HEK293 (cell line): ENCODE results near the gene PIANP.
A peak's percentile ranks its signal among the peaks of the same experiment; 100 is the strongest.

ENCODE experiments used
- AEBP2 ChIP-seq: fragments of 450-650 bp; formaldehyde crosslinking; IDR thresholded peaks from 2 replicates; pipeline ENCODE4 v1.5.1; 2016; ENCODE audit warnings: missing biosample characterization, missing genetic modification characterization, borderline replicate concordance
- FEZF1 ChIP-seq: fragments of 450-650 bp; formaldehyde crosslinking; IDR thresholded peaks from 2 replicates; pipeline ENCODE4 v1.5.1; 2016; ENCODE audit warnings: missing biosample characterization, missing genetic modification characterization
- GLIS2 ChIP-seq: fragments of 450-650 bp; formaldehyde crosslinking; IDR thresholded peaks from 2 replicates; pipeline ENCODE4 v1.5.1; 2016; ENCODE audit warnings: missing biosample characterization, missing genetic modification characterization
- OSR2 ChIP-seq: fragments of 450-650 bp; formaldehyde crosslinking; IDR thresholded peaks from 2 replicates; pipeline ENCODE4 v1.5.1; 2016; ENCODE audit warnings: missing biosample characterization, missing genetic modification characterization
- OVOL3 ChIP-seq: fragments of 450-650 bp; formaldehyde crosslinking; IDR thresholded peaks from 2 replicates; pipeline ENCODE4 v1.5.1; 2016; ENCODE audit warnings: missing biosample characterization, missing genetic modification characterization
- ZBTB48 ChIP-seq: fragments of 450-650 bp; formaldehyde crosslinking; IDR thresholded peaks from 2 replicates; pipeline ENCODE4 v1.5.1; 2016; ENCODE audit warnings: missing biosample characterization, missing genetic modification characterization
- ZBTB7A ChIP-seq: fragments of 450-650 bp; formaldehyde crosslinking; IDR thresholded peaks from 2 replicates; pipeline ENCODE4 v1.5.1; 2016; ENCODE audit warnings: low read depth, missing biosample characterization, missing genetic modification characterization
- ZFP3 ChIP-seq: fragments of 450-650 bp; formaldehyde crosslinking; IDR thresholded peaks from 2 replicates; pipeline ENCODE4 v1.5.1; 2016; ENCODE audit warnings: low read depth, missing biosample characterization, missing genetic modification characterization
- ZNF16 ChIP-seq: fragments of 450-650 bp; formaldehyde crosslinking; IDR thresholded peaks from 2 replicates; pipeline ENCODE4 v1.5.1; 2016; ENCODE audit warnings: low read depth, missing biosample characterization, missing genetic modification characterization
- ZNF324 ChIP-seq: fragments of 450-650 bp; formaldehyde crosslinking; IDR thresholded peaks from 2 replicates; pipeline ENCODE4 v1.5.1; 2016; ENCODE audit warnings: missing biosample characterization, missing genetic modification characterization
- ZNF335 ChIP-seq: fragments of 450-650 bp; formaldehyde crosslinking; conservative IDR thresholded peaks from 2 replicates; pipeline ENCODE4 v1.5.1; 2016; ENCODE audit warnings: missing biosample characterization, missing genetic modification characterization
- ZNF350 ChIP-seq: fragments of 450-650 bp; formaldehyde crosslinking; IDR thresholded peaks from 2 replicates; pipeline ENCODE4 v1.5.0; 2017; ENCODE audit warnings: missing biosample characterization, mild to moderate bottlenecking, missing genetic modification characterization
- ZNF473 ChIP-seq: fragments of 450-650 bp; formaldehyde crosslinking; IDR thresholded peaks from 2 replicates; pipeline ENCODE4 v1.5.1; 2017; ENCODE audit warnings: missing biosample characterization, missing genetic modification characterization
- ZNF560 ChIP-seq: fragments of 450-650 bp; formaldehyde crosslinking; IDR thresholded peaks from 2 replicates; pipeline ENCODE4 v1.5.1; 2017; ENCODE audit warnings: missing biosample characterization, missing genetic modification characterization, borderline replicate concordance
- ZNF623 ChIP-seq: fragments of 450-650 bp; formaldehyde crosslinking; IDR thresholded peaks from 2 replicates; pipeline ENCODE4 v1.5.1; 2016; ENCODE audit warnings: missing biosample characterization, missing genetic modification characterization
- ZNF629 ChIP-seq: fragments of 450-650 bp; formaldehyde crosslinking; IDR thresholded peaks from 2 replicates; pipeline ENCODE4 v1.5.1; 2017; ENCODE audit warnings: missing biosample characterization, missing genetic modification characterization
- ZNF639 ChIP-seq: fragments of 450-650 bp; formaldehyde crosslinking; IDR thresholded peaks from 2 replicates; pipeline ENCODE4 v1.5.1; 2016; ENCODE audit warnings: missing biosample characterization, missing genetic modification characterization
- ZNF660 ChIP-seq: fragments of 450-650 bp; IDR thresholded peaks from 2 replicates; pipeline ENCODE4 v1.5.1; 2018; ENCODE audit warnings: missing biosample characterization, mild to moderate bottlenecking, missing genetic modification characterization
- TF ChIP-seq, protein P1 (sequence below): fragments of 450-650 bp; formaldehyde crosslinking; IDR thresholded peaks from 2 replicates; pipeline ENCODE4 v1.5.1; 2017; ENCODE audit warnings: missing biosample characterization, missing genetic modification characterization
- TF ChIP-seq, protein P2 (sequence below): fragments of 450-650 bp; formaldehyde crosslinking; IDR thresholded peaks from 2 replicates; pipeline ENCODE4 v1.5.1; 2016; ENCODE audit warnings: missing biosample characterization, missing genetic modification characterization
- TF ChIP-seq, protein P3 (sequence below): fragments of 450-650 bp; formaldehyde crosslinking; IDR thresholded peaks from 2 replicates; pipeline ENCODE4 v1.5.1; 2017; ENCODE audit warnings: missing biosample characterization, missing genetic modification characterization
- TF ChIP-seq, protein P4 (sequence below): fragments of 450-650 bp; formaldehyde crosslinking; IDR thresholded peaks from 2 replicates; pipeline ENCODE4 v1.5.1; 2017; ENCODE audit warnings: missing biosample characterization, missing genetic modification characterization
- TF ChIP-seq, protein P5 (sequence below): fragments of 450-650 bp; formaldehyde crosslinking; IDR thresholded peaks from 2 replicates; pipeline ENCODE4 v1.5.1; 2016; ENCODE audit warnings: missing biosample characterization, missing genetic modification characterization

The PIANP gene

GRCh38 chr12:6688999-6689882 is 11.4 kb downstream of the PIANP start, which contains the start of gene ZNF384 (continued):
- peak; percentile 98 for TF ChIP-seq GLIS2 (tag by site-specific recombination)
- TF ChIP-seq, protein P1, sequence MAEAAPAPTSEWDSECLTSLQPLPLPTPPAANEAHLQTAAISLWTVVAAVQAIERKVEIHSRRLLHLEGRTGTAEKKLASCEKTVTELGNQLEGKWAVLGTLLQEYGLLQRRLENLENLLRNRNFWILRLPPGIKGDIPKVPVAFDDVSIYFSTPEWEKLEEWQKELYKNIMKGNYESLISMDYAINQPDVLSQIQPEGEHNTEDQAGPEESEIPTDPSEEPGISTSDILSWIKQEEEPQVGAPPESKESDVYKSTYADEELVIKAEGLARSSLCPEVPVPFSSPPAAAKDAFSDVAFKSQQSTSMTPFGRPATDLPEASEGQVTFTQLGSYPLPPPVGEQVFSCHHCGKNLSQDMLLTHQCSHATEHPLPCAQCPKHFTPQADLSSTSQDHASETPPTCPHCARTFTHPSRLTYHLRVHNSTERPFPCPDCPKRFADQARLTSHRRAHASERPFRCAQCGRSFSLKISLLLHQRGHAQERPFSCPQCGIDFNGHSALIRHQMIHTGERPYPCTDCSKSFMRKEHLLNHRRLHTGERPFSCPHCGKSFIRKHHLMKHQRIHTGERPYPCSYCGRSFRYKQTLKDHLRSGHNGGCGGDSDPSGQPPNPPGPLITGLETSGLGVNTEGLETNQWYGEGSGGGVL, result peak; percentile 99
- peak; percentile 84; the same call in 1 of the 2 replicates for TF ChIP-seq ZNF639
- no peak for TF ChIP-seq ZNF473 (tag by site-specific recombination)
- TF ChIP-seq ZFP3 (tag by site-specific recombination), result no peak
- TF ChIP-seq, protein P2, sequence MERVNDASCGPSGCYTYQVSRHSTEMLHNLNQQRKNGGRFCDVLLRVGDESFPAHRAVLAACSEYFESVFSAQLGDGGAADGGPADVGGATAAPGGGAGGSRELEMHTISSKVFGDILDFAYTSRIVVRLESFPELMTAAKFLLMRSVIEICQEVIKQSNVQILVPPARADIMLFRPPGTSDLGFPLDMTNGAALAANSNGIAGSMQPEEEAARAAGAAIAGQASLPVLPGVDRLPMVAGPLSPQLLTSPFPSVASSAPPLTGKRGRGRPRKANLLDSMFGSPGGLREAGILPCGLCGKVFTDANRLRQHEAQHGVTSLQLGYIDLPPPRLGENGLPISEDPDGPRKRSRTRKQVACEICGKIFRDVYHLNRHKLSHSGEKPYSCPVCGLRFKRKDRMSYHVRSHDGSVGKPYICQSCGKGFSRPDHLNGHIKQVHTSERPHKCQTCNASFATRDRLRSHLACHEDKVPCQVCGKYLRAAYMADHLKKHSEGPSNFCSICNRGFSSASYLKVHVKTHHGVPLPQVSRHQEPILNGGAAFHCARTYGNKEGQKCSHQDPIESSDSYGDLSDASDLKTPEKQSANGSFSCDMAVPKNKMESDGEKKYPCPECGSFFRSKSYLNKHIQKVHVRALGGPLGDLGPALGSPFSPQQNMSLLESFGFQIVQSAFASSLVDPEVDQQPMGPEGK (tag by site-specific recombination), result peak; percentile 100
- TF ChIP-seq ZNF16 (tag by site-specific recombination), result no peak
- TF ChIP-seq ZNF350 (tag by site-specific recombination), result no peak
- TF ChIP-seq ZBTB48 (tag by site-specific recombination), result no peak
- peak; percentile 71 for TF ChIP-seq ZNF335 (tag by site-specific recombination)
- peak; percentile 99 for TF ChIP-seq ZNF629
- peak; percentile 90 for TF ChIP-seq ZNF324
- TF ChIP-seq OSR2, result no peak
- TF ChIP-seq ZNF560, result no peak
- 0 out of 2 replicates have a peak, but pooled peaks have one; percentile 15 for TF ChIP-seq AEBP2 (tag by site-specific recombination)
- peak; percentile 46; the same call in 1 of the 2 replicates for TF ChIP-seq ZNF660
- TF ChIP-seq FEZF1, result no peak; the same call in 1 of the 2 replicates
- no peak for TF ChIP-seq ZNF623
- TF ChIP-seq, protein P3, sequence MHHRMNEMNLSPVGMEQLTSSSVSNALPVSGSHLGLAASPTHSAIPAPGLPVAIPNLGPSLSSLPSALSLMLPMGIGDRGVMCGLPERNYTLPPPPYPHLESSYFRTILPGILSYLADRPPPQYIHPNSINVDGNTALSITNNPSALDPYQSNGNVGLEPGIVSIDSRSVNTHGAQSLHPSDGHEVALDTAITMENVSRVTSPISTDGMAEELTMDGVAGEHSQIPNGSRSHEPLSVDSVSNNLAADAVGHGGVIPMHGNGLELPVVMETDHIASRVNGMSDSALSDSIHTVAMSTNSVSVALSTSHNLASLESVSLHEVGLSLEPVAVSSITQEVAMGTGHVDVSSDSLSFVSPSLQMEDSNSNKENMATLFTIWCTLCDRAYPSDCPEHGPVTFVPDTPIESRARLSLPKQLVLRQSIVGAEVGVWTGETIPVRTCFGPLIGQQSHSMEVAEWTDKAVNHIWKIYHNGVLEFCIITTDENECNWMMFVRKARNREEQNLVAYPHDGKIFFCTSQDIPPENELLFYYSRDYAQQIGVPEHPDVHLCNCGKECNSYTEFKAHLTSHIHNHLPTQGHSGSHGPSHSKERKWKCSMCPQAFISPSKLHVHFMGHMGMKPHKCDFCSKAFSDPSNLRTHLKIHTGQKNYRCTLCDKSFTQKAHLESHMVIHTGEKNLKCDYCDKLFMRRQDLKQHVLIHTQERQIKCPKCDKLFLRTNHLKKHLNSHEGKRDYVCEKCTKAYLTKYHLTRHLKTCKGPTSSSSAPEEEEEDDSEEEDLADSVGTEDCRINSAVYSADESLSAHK (tag by site-specific recombination), result 0 out of 2 replicates have a peak, but pooled peaks have one; percentile 20
- TF ChIP-seq, protein P4, sequence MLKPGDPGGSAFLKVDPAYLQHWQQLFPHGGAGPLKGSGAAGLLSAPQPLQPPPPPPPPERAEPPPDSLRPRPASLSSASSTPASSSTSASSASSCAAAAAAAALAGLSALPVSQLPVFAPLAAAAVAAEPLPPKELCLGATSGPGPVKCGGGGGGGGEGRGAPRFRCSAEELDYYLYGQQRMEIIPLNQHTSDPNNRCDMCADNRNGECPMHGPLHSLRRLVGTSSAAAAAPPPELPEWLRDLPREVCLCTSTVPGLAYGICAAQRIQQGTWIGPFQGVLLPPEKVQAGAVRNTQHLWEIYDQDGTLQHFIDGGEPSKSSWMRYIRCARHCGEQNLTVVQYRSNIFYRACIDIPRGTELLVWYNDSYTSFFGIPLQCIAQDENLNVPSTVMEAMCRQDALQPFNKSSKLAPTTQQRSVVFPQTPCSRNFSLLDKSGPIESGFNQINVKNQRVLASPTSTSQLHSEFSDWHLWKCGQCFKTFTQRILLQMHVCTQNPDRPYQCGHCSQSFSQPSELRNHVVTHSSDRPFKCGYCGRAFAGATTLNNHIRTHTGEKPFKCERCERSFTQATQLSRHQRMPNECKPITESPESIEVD (tag by site-specific recombination), result no peak
- TF ChIP-seq, protein P5, sequence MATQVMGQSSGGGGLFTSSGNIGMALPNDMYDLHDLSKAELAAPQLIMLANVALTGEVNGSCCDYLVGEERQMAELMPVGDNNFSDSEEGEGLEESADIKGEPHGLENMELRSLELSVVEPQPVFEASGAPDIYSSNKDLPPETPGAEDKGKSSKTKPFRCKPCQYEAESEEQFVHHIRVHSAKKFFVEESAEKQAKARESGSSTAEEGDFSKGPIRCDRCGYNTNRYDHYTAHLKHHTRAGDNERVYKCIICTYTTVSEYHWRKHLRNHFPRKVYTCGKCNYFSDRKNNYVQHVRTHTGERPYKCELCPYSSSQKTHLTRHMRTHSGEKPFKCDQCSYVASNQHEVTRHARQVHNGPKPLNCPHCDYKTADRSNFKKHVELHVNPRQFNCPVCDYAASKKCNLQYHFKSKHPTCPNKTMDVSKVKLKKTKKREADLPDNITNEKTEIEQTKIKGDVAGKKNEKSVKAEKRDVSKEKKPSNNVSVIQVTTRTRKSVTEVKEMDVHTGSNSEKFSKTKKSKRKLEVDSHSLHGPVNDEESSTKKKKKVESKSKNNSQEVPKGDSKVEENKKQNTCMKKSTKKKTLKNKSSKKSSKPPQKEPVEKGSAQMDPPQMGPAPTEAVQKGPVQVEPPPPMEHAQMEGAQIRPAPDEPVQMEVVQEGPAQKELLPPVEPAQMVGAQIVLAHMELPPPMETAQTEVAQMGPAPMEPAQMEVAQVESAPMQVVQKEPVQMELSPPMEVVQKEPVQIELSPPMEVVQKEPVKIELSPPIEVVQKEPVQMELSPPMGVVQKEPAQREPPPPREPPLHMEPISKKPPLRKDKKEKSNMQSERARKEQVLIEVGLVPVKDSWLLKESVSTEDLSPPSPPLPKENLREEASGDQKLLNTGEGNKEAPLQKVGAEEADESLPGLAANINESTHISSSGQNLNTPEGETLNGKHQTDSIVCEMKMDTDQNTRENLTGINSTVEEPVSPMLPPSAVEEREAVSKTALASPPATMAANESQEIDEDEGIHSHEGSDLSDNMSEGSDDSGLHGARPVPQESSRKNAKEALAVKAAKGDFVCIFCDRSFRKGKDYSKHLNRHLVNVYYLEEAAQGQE (tag by site-specific recombination), result 0 out of 2 replicates have a peak, but pooled peaks have one; percentile 15
- no peak; the same call in 1 of the 2 replicates for TF ChIP-seq OVOL3 (tag by site-specific recombination)
- peak; percentile 98 for TF ChIP-seq ZBTB7A
